Measurements from ENCODE around the gene SAGE1. TPM values are rescaled to one million over a fixed set of nuclear protein-coding genes. Genes with fewer than 3 reads are reported as not detected.

Gene SAGE1
- total RNA-seq, 1 experiment from 2014 or later = not detected

GRCh38 chrX:135951291-135951690 is 57.8 kb downstream of the SAGE1 start:
- TF ChIP-seq, protein P1, sequence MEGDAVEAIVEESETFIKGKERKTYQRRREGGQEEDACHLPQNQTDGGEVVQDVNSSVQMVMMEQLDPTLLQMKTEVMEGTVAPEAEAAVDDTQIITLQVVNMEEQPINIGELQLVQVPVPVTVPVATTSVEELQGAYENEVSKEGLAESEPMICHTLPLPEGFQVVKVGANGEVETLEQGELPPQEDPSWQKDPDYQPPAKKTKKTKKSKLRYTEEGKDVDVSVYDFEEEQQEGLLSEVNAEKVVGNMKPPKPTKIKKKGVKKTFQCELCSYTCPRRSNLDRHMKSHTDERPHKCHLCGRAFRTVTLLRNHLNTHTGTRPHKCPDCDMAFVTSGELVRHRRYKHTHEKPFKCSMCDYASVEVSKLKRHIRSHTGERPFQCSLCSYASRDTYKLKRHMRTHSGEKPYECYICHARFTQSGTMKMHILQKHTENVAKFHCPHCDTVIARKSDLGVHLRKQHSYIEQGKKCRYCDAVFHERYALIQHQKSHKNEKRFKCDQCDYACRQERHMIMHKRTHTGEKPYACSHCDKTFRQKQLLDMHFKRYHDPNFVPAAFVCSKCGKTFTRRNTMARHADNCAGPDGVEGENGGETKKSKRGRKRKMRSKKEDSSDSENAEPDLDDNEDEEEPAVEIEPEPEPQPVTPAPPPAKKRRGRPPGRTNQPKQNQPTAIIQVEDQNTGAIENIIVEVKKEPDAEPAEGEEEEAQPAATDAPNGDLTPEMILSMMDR (IDR thresholded peaks at IDR 0.05; ENCODE audit: insufficient read depth in 1 of 2, low read depth in 1 of 2, low read length in 1 of 2, severe bottlenecking in 1 of 2, unreplicated experiment in 1 of 2) = peak in 1 of 2 experiments; percentile 6
- ChIA-PET POLR2A (no interaction called here), CTCF (no interaction called here)
- Mint-ChIP-seq H3K27me3 (ENCODE audit: insufficient read depth, unreplicated experiment) (no peaks in the 10 kb centered on the region), H3K9me3 (ENCODE audit: unreplicated experiment) (no peaks in the 10 kb centered on the region), H3K4me1 (ENCODE audit: low read depth, unreplicated experiment) (no peaks in the 10 kb centered on the region), H3K4me3 (ENCODE audit: unreplicated experiment) (no peak overlapping the region), H3K36me3 (ENCODE audit: insufficient read depth, unreplicated experiment) (no peaks in the 10 kb centered on the region), H3K27ac (ENCODE audit: unreplicated experiment) (no peak overlapping the region)
- no peak overlapping the region for H3K4me3 ChIP-seq (ENCODE audit: low read depth, low read length)
- H3K9me3 ChIP-seq = no peaks in the 10 kb centered on the region
- no TSS peak for BruUV-seq (replicated peaks)
- no peaks in the 10 kb centered on the region for H3K27me3 ChIP-seq (replicated peaks; ENCODE audit: control insufficient read depth, insufficient read depth, low read length)
- DNase-seq = no peak
- no peaks in the 10 kb centered on the region for H3K4me1 ChIP-seq
- no peaks in the 10 kb centered on the region for H3K36me3 ChIP-seq (ENCODE audit: control insufficient read depth, insufficient read depth, low read length)
- intact Hi-C loops (cut with micrococcal nuclease; ENCODE audit: unreplicated experiment) = no loop called here

Other genes starting within 250 kb of the SAGE1 start
- gene CT45A1, start 180.1 kb upstream of the SAGE1 start, total RNA-seq (2022) = not detected in 2 replicates
- not detected in 2 replicates for gene CT45A3, start 125.5 kb upstream of the SAGE1 start, total RNA-seq (2022)
- gene CT45A5, start 108.2 kb upstream of the SAGE1 start, total RNA-seq (2022) = not detected in 2 replicates
- gene CT45A6, start 90.9 kb upstream of the SAGE1 start, total RNA-seq (2022) = not detected in 2 replicates
- gene CT45A2, start 73.7 kb upstream of the SAGE1 start, total RNA-seq (2022) = not detected in 2 replicates
- not detected in 2 replicates for gene CT45A7, start 56.4 kb upstream of the SAGE1 start, total RNA-seq (2022)
- not detected in 2 replicates for gene CT45A8, start 39.2 kb upstream of the SAGE1 start, total RNA-seq (2022)
- not detected in 2 replicates for gene CT45A9, start 21.9 kb upstream of the SAGE1 start, total RNA-seq (2022)
- not detected in 2 replicates for gene CT45A10, start 272 bp upstream of the SAGE1 start, total RNA-seq (2022)
- 17.3 and 18.3 TPM in 2 replicates for gene MMGT1, start 80.3 kb downstream of the SAGE1 start, total RNA-seq (2022)
- gene SLC9A6, start 91.7 kb downstream of the SAGE1 start, total RNA-seq (2022) = 9.9 and 11.8 TPM in 2 replicates